Retinal pigment epithelial cell (primary cell): ENCODE data around the gene SMAD7.

Experiments used
- DNase-seq: peaks from one replicate; pipeline ENCODE4 v3.0.0-alpha.2; 2010; ENCODE audit warnings: low read depth
- H3K4me3 ChIP-seq: 2 replicates; pipeline ENCODE4 v1.5.1; 2011; ENCODE audit warnings: mild to moderate bottlenecking, low read length, control low read depth, moderate library complexity
- CTCF ChIP-seq: conservative IDR thresholded peaks from 2 replicates; pipeline ENCODE4 v1.5.1; 2011; ENCODE audit warnings: low read depth, low read length, control low read depth, inconsistent platforms

The SMAD7 gene

GRCh38 chr18:48943736-48944527 is 6.8 kb downstream of the SMAD7 start:
- no peak for TF ChIP-seq CTCF
- DNase-seq = no peak
- H3K4me3 ChIP-seq = no peak overlapping the region

DNA sequence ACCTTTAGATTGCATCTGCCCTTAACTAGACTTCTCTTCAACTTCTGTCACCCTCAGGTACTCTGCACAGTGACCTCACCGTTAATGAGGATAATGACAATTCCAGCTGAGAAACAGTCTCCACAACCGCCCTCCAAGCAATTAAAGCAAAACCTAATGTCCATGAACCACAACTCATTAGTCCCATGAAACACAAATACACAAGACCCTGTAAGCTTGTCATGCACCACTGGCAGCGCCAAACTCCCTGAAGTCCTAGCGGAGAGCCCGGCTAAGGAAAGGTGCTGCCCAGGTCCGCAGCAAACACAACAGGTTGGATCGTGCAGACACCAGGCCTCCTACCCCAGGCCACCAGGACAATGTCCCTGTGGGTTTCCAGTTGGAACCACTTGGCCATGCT is 7.4 kb downstream of the SMAD7 start:
- no peak for DNase-seq
- TF ChIP-seq CTCF = no peak
- peak overlapping the region; percentile 27 for H3K4me3 ChIP-seq

- TF ChIP-seq CTCF = no peak
- DNase-seq = peak; percentile 81
- peak overlapping the region; percentile 27 for H3K4me3 ChIP-seq
These were observed 8.1 kb downstream of the SMAD7 start for GRCh38 chr18:48942554-48943261.

DNA sequence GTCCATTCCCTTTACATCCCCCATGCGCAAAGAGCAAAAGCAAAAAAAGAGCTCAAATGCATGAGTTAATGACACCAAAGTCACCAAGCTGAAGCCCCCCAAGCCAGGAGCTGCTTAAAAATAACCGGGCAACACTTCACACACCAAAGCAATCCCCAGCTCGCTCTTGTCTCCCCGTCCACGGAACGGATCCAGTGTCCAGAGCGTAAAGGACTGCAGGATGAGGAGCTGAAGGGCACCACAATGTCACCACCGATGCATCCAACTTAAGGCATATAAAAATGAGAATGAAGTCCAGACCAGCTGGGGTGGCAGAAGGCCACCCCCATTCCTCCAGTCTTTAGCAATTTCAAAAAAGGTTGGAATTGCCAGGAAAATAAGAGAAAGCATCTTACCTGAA is 8.7 kb downstream of the SMAD7 start:
- no peak for TF ChIP-seq CTCF
- H3K4me3 ChIP-seq = peak overlapping the region; percentile 9
- DNase-seq = no peak

GRCh38 chr18:48941672-48942071 is 9.1 kb downstream of the SMAD7 start:
- DNase-seq = no peak
- no peak overlapping the region for H3K4me3 ChIP-seq
- TF ChIP-seq CTCF = no peak

GRCh38 chr18:48940854-48941611 is 9.7 kb downstream of the SMAD7 start:
- no peak overlapping the region for H3K4me3 ChIP-seq
- DNase-seq = no peak
- TF ChIP-seq CTCF = no peak
